ENCODE data around the gene LIPT2.
A peak's percentile ranks its signal among the peaks of the same experiment; 100 is the strongest.

Gene LIPT2

GRCh38 chr11:74464746-74465145 is 28.8 kb downstream of the LIPT2 start:
- no peak for DNase-seq (ENCODE audit: low read depth)

- DNase-seq (ENCODE audit: low read depth), result no peak
Measured at GRCh38 chr11:74463216-74463615, 30.3 kb downstream of the LIPT2 start.

GRCh38 chr11:74462631-74463030 is 30.9 kb downstream of the LIPT2 start:
- no peak for DNase-seq (ENCODE audit: low read depth)

GRCh38 chr11:74462009-74462408 is 31.5 kb downstream of the LIPT2 start:
- DNase-seq (ENCODE audit: low read depth), result no peak

- peak; percentile 11 for DNase-seq (ENCODE audit: low read depth)
Measured at GRCh38 chr11:74460481-74461154, 32.9 kb downstream of the LIPT2 start.

- DNase-seq (ENCODE audit: low read depth), result no peak
Measured at GRCh38 chr11:74460065-74460464, 33.5 kb downstream of the LIPT2 start.

GRCh38 chr11:74459584-74459983 is 33.9 kb downstream of the LIPT2 start:
- no peak for DNase-seq (ENCODE audit: low read depth)

GRCh38 chr11:74457356-74457755 is 36.2 kb downstream of the LIPT2 start:
- DNase-seq (ENCODE audit: low read depth), result no peak

- peak; percentile 71 for DNase-seq (ENCODE audit: low read depth)
Measured at GRCh38 chr11:74453373-74453975, 40.0 kb downstream of the LIPT2 start.

GRCh38 chr11:74452366-74452765 is 41.2 kb downstream of the LIPT2 start:
- no peak for DNase-seq (ENCODE audit: low read depth)

GRCh38 chr11:74450318-74450717 is 43.2 kb downstream of the LIPT2 start:
- DNase-seq (ENCODE audit: low read depth), result no peak

- DNase-seq (ENCODE audit: low read depth), result peak; percentile 87
Measured at GRCh38 chr11:74449369-74449931, 44.1 kb downstream of the LIPT2 start.

GRCh38 chr11:74447720-74448119 is 45.8 kb downstream of the LIPT2 start:
- no peak for DNase-seq (ENCODE audit: low read depth)

GRCh38 chr11:74446532-74446938 is 47.0 kb downstream of the LIPT2 start:
- DNase-seq (ENCODE audit: low read depth), result no peak

- DNase-seq (ENCODE audit: low read depth), result no peak
Measured at GRCh38 chr11:74444173-74444826, 49.2 kb downstream of the LIPT2 start.

- DNase-seq (ENCODE audit: low read depth), result no peak
Measured at GRCh38 chr11:74443071-74443864, 50.3 kb downstream of the LIPT2 start.

GRCh38 chr11:74442636-74443035 is 50.9 kb downstream of the LIPT2 start:
- DNase-seq (ENCODE audit: low read depth), result peak; percentile 11
